Calu3 (cell line): ENCODE data around the gene LAMA1. TPM values are rescaled to one million over a fixed set of nuclear protein-coding genes. Genes with fewer than 3 reads are reported as not detected.

Source experiments
- BruUV-seq: library from RNA; stranded (reverse); fragments of 400-500 nt; replicated peaks from 2 replicates; lab custom pipeline; 2021; lab: Mats Ljungman, UMichigan
- CTCF ChIA-PET: fragments of 300-600 bp; sonication (Branson Sonifier 250); formaldehyde crosslinking; loops from one replicate; lab custom pipeline; 2022; ENCODE audit warnings: antibody characterized with exemption; lab: Charles Lee
- DNase-seq: peaks from one replicate; pipeline ENCODE4 v3.0.0; 2022
- H3K27ac Mint-ChIP-seq: one replicate; pipeline ENCODE4 v1.8.0; 2022; ENCODE audit warnings: mixed read lengths; ENCODE audit not compliant: unreplicated experiment
- H3K27me3 Mint-ChIP-seq: one replicate; pipeline ENCODE4 v1.8.0; 2022; ENCODE audit warnings: mixed read lengths; ENCODE audit not compliant: unreplicated experiment
- H3K36me3 Mint-ChIP-seq: one replicate; pipeline ENCODE4 v1.8.0; 2022; ENCODE audit warnings: mild to moderate bottlenecking, moderate library complexity, mixed read lengths; ENCODE audit not compliant: insufficient read depth, unreplicated experiment
- H3K4me1 Mint-ChIP-seq: one replicate; pipeline ENCODE4 v1.8.0; 2022; ENCODE audit warnings: mild to moderate bottlenecking, low read depth, mixed read lengths; ENCODE audit not compliant: unreplicated experiment
- H3K4me3 Mint-ChIP-seq: one replicate; pipeline ENCODE4 v1.8.0; 2022; ENCODE audit warnings: mild to moderate bottlenecking, low read depth, moderate library complexity, mixed read lengths; ENCODE audit not compliant: unreplicated experiment
- H3K9me3 Mint-ChIP-seq: one replicate; pipeline ENCODE4 v1.8.0; 2022; ENCODE audit warnings: low read depth, mixed read lengths; ENCODE audit not compliant: unreplicated experiment
- intact Hi-C: fragments of 100-400 bp; cut with micrococcal nuclease; formaldehyde crosslinking; loops from one replicate; pipeline ENCODE4 v1.10.0; 2022; ENCODE audit not compliant: unreplicated experiment
- total RNA-seq: library from RNA; stranded (reverse); gene quantifications from 2 replicates; pipeline ENCODE4 v1.2.3, GENCODE V29; 2022
- TF ChIP-seq, protein P1 (sequence below): fragments of 200-600 bp; IDR thresholded peaks from one replicate; pipeline ENCODE4 v1.8.0; 2022; ENCODE audit warnings: antibody characterized with exemption; ENCODE audit not compliant: unreplicated experiment

Gene LAMA1
- total RNA-seq, 1 experiment from 2014 or later = not detected

DNA sequence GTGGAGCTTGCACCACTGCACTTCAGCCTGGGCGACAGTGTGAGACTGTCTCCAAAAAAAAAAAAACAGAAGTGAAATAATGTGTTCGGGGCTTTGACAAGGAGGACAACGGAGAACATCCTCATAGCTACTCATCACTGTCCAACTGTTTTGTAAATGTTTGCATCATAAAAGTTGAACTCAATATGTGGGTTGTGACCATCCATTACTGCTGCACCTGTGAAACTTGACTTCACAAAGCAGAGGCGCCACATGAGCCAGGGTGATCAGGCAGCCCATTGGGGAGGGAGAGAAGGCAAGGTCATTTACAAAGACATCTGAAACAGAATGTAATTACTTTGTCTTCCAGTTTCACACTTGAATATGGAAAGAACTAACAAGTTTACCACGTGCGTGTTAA is 61.6 kb downstream of the LAMA1 start:
- no TSS peak for BruUV-seq
- H3K9me3 Mint-ChIP-seq = no peaks in the 10 kb centered on the region
- no peaks in the 10 kb centered on the region for H3K4me1 Mint-ChIP-seq
- no peak overlapping the region for H3K27ac Mint-ChIP-seq
- DNase-seq = no peak
- TF ChIP-seq, protein P1, sequence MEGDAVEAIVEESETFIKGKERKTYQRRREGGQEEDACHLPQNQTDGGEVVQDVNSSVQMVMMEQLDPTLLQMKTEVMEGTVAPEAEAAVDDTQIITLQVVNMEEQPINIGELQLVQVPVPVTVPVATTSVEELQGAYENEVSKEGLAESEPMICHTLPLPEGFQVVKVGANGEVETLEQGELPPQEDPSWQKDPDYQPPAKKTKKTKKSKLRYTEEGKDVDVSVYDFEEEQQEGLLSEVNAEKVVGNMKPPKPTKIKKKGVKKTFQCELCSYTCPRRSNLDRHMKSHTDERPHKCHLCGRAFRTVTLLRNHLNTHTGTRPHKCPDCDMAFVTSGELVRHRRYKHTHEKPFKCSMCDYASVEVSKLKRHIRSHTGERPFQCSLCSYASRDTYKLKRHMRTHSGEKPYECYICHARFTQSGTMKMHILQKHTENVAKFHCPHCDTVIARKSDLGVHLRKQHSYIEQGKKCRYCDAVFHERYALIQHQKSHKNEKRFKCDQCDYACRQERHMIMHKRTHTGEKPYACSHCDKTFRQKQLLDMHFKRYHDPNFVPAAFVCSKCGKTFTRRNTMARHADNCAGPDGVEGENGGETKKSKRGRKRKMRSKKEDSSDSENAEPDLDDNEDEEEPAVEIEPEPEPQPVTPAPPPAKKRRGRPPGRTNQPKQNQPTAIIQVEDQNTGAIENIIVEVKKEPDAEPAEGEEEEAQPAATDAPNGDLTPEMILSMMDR = no peak
- intact Hi-C loops = no loop called here
- no peaks in the 10 kb centered on the region for H3K36me3 Mint-ChIP-seq
- CTCF ChIA-PET = no interaction called here
- H3K4me3 Mint-ChIP-seq = no peak overlapping the region
- H3K27me3 Mint-ChIP-seq = peaks cover 29% of the 10 kb centered on the region

GRCh38 chr18:7049951-7050350 is 67.6 kb downstream of the LAMA1 start:
- Mint-ChIP-seq H3K27ac (no peak overlapping the region), H3K4me3 (no peak overlapping the region), H3K4me1 (no peaks in the 10 kb centered on the region), H3K36me3 (no peaks in the 10 kb centered on the region), H3K9me3 (no peaks in the 10 kb centered on the region), H3K27me3 (peaks cover 54% of the 10 kb centered on the region)
- no peak for DNase-seq
- CTCF ChIA-PET = no interaction called here
- no TSS peak for BruUV-seq
- intact Hi-C loops = no loop called here
- TF ChIP-seq, protein P1 = no peak

DNA sequence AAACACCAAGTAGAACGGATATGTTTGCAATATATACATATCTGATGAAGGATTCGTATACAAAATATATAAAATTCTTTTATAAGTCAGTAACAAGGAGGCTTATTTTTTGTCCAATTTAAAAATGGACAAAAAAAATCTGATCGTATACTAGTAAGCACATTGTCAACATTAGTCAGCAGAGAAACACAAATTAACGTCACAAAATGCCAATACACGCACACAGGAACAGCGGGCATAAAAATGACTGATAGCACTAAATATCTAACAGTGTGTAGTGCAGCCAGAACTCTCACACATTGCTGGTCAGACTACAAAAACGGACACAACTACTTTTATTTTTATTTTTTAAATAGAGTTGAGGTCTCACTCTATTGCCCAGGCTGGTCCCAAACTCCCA is 69.5 kb downstream of the LAMA1 start:
- peaks cover 61% of the 10 kb centered on the region for H3K27me3 Mint-ChIP-seq
- BruUV-seq = no TSS peak

DNA sequence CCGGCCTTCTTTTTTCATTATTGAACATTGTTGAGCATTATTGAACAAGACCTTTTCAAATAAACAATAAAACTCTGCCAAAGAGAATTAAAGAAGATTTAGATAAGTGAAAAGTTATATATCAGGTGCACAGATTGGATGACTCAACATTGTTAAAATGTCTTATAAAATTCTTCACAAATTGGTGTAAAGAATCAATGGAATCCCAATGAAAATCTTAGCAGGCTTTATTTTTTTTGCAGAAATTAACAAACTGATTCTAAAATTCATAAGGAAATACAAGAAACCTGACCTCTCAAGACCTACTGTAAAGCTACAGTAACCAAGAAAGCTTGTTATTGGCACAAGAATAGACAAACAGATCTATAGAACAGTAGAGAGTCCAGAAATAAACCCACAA is 70.3 kb downstream of the LAMA1 start:
- Mint-ChIP-seq H3K4me1 (no peaks in the 10 kb centered on the region), H3K4me3 (no peak overlapping the region), H3K9me3 (no peaks in the 10 kb centered on the region), H3K27me3 (peaks cover 65% of the 10 kb centered on the region), H3K27ac (no peak overlapping the region), H3K36me3 (no peaks in the 10 kb centered on the region)
- TF ChIP-seq, protein P1 = no peak
- BruUV-seq = no TSS peak
- DNase-seq = no peak
- CTCF ChIA-PET = no interaction called here
- intact Hi-C loops = no loop called here

More for the DNA sequence above, 69.5 kb downstream of the LAMA1 start:
- H3K9me3 Mint-ChIP-seq = no peaks in the 10 kb centered on the region
- intact Hi-C loops = no loop called here
- no peak overlapping the region for H3K27ac Mint-ChIP-seq
- no peak for DNase-seq
- TF ChIP-seq, protein P1 = no peak
- no peak overlapping the region for H3K4me3 Mint-ChIP-seq
- CTCF ChIA-PET = interaction anchor here (0.7 kb wide), 1 partner anchor 1347 kb away, joined by 3 read pairs; no protein-coding TSS in a partner anchor
- no peaks in the 10 kb centered on the region for H3K36me3 Mint-ChIP-seq
- H3K4me1 Mint-ChIP-seq = no peaks in the 10 kb centered on the region
